ENCODE results near the gene UBE2L3.

GRCh38 chr22:21622011-21622918 lies 54.8 kb downstream of the UBE2L3 start:
- TF ChIP-seq, protein P1, sequence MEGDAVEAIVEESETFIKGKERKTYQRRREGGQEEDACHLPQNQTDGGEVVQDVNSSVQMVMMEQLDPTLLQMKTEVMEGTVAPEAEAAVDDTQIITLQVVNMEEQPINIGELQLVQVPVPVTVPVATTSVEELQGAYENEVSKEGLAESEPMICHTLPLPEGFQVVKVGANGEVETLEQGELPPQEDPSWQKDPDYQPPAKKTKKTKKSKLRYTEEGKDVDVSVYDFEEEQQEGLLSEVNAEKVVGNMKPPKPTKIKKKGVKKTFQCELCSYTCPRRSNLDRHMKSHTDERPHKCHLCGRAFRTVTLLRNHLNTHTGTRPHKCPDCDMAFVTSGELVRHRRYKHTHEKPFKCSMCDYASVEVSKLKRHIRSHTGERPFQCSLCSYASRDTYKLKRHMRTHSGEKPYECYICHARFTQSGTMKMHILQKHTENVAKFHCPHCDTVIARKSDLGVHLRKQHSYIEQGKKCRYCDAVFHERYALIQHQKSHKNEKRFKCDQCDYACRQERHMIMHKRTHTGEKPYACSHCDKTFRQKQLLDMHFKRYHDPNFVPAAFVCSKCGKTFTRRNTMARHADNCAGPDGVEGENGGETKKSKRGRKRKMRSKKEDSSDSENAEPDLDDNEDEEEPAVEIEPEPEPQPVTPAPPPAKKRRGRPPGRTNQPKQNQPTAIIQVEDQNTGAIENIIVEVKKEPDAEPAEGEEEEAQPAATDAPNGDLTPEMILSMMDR (IDR thresholded peaks at IDR 0.05) = no peak
- no peak for TF ChIP-seq POLR2A (IDR thresholded peaks at IDR 0.05)

All from right lobe of liver (tissue), 4 donors.